ENCODE results near the gene SFSWAP. TPM values are rescaled to one million over a fixed set of nuclear protein-coding genes. Genes with fewer than 3 reads are reported as not detected.

The SFSWAP gene
- total RNA-seq, 1 experiment from 2014 or later: 50.4 TPM

DNA sequence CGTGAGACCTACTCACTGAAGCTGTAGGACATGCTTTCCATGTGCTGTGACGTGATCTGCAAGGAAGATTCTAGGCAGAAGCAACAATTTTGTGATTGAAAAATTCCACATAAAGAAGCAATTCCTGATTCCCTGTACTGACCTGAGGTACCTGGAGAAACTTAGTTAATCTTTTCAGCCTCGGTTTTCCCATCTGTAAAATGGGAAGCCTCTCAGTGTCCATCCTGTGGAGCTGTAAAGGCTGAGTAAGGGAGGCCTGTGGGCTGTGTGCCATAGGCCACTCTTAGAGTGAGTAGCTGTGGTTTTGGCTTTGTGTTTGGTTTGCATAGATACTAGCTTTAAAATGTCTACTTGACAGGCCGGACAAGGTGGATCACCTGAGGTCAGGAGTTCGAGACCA lies 50.7 kb downstream of the SFSWAP start:
- Histone ChIP-seq H3K4me1 (ENCODE audit: control insufficient read depth in 1 of 2, insufficient read depth in 2 of 2, low read length in 2 of 2) (no peaks in the 10 kb centered on the region), H3K27me3 (ENCODE audit: insufficient read depth, low read length) (no peaks in the 10 kb centered on the region), H3K9me3 (ENCODE audit: control insufficient read depth in 1 of 2, insufficient read depth in 1 of 2, low read depth in 1 of 2, low read length in 2 of 2) (no peaks in the 10 kb centered on the region), H2AFZ (ENCODE audit: low read depth, low read length, poor library complexity, severe bottlenecking) (no peak overlapping the region), H3K9ac (ENCODE audit: low read length) (no peak overlapping the region), H3K4me3 (replicated peaks in 1 of 2; ENCODE audit: low read depth in 1 of 2, low read length in 2 of 2) (no peak overlapping the region), H3K9me2 (ENCODE audit: insufficient read depth) (no peaks in the 10 kb centered on the region), H3K4me2 (ENCODE audit: low read length) (no peak overlapping the region), H3K79me2 (ENCODE audit: insufficient read depth, low read length) (peaks cover 9% of the 10 kb centered on the region; the same call in 1 of the 2 replicates), H3K27ac (ENCODE audit: low read depth, low read length) (no peak overlapping the region), H4K20me1 (ENCODE audit: insufficient read depth) (no peaks in the 10 kb centered on the region), H3K36me3 (ENCODE audit: control insufficient read depth in 1 of 2, insufficient read depth in 2 of 2, low read length in 2 of 2) (peaks cover 42 to 43% of the 10 kb centered on the region in 2 experiments)
- intact Hi-C loops (cut with micrococcal nuclease): no loop called here
- ChIA-PET POLR2A (no interaction called here), RAD21 (ENCODE audit: low non-redundant PET in 1 of 2, low total read pairs in 2 of 2, uncharacterized antibody in 2 of 2, unreplicated experiment in 2 of 2) (no interaction called here), CTCF (no interaction called here)
- DNase-seq (ENCODE audit: low read depth, low spot score) (no peak), ATAC-seq (no peak)
- TF ChIP-seq ZFX (IDR thresholded peaks at IDR 0.05) (no peak), ELF1 (IDR thresholded peaks at IDR 0.05; ENCODE audit: borderline replicate concordance, low read depth) (no peak), ZNF274 (IDR thresholded peaks at IDR 0.05; ENCODE audit: low read depth, low read length) (no peak), SIN3A (IDR thresholded peaks at IDR 0.05; ENCODE audit: low read depth) (no peak), POLR2A (IDR thresholded peaks at IDR 0.05; ENCODE audit: borderline replicate concordance, extremely low read depth, insufficient read depth, insufficient read length) (no peak), EGR1 (IDR thresholded peaks at IDR 0.05; ENCODE audit: low read depth) (no peak), YY1 (IDR thresholded peaks at IDR 0.05; ENCODE audit: extremely low read depth, insufficient replicate concordance, low read depth, low read length) (no peak)
- TF ChIP-seq, protein P1, sequence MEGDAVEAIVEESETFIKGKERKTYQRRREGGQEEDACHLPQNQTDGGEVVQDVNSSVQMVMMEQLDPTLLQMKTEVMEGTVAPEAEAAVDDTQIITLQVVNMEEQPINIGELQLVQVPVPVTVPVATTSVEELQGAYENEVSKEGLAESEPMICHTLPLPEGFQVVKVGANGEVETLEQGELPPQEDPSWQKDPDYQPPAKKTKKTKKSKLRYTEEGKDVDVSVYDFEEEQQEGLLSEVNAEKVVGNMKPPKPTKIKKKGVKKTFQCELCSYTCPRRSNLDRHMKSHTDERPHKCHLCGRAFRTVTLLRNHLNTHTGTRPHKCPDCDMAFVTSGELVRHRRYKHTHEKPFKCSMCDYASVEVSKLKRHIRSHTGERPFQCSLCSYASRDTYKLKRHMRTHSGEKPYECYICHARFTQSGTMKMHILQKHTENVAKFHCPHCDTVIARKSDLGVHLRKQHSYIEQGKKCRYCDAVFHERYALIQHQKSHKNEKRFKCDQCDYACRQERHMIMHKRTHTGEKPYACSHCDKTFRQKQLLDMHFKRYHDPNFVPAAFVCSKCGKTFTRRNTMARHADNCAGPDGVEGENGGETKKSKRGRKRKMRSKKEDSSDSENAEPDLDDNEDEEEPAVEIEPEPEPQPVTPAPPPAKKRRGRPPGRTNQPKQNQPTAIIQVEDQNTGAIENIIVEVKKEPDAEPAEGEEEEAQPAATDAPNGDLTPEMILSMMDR (IDR thresholded peaks at IDR 0.05 in 2 of 3, conservative IDR thresholded peaks at IDR 0.05 in 1 of 3; ENCODE audit: borderline replicate concordance in 1 of 3, insufficient read depth in 1 of 3, low read depth in 2 of 3, low read length in 2 of 3): no peak
- BruUV-seq (replicated peaks): no TSS peak

DNA sequence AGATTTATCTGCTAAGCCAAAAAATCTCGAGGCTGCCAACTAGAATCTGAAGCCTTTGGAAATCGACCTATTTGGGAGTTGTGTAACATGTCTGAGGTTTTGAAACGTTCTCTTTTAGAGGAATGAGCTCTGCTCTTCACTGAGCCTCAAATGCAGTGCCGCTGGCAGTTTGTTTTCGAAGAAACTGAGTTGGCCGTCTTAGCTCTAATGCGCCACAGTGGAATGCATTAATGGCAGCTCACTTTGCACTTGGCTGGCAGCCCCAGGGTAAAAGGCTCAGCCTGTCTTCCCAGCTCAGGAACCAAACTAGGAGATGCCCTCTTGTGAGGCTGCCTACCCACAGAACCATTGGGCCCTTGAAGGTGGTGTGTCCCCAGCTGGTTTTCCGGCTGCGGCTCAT lies 53.8 kb downstream of the SFSWAP start:
- no peak overlapping the region for H3K9ac ChIP-seq (ENCODE audit: low read length)
- RAD21 ChIA-PET (ENCODE audit: low non-redundant PET in 1 of 2, low total read pairs in 2 of 2, uncharacterized antibody in 2 of 2, unreplicated experiment in 2 of 2): no interaction called here
- H3K79me2 ChIP-seq (ENCODE audit: insufficient read depth, low read length): peaks cover 9% of the 10 kb centered on the region; the same call in 1 of the 2 replicates
- TF ChIP-seq, protein P2, sequence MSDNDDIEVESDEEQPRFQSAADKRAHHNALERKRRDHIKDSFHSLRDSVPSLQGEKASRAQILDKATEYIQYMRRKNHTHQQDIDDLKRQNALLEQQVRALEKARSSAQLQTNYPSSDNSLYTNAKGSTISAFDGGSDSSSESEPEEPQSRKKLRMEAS (IDR thresholded peaks at IDR 0.05): no peak
- intact Hi-C loops (cut with micrococcal nuclease): no loop called here
- no TSS peak for BruUV-seq (replicated peaks)
- H3K4me2 ChIP-seq (ENCODE audit: low read length): no peak overlapping the region
- POLR2A ChIA-PET: no interaction called here
- no peak overlapping the region for H3K27ac ChIP-seq (ENCODE audit: low read depth, low read length)
- no peak for ATAC-seq
- H3K9me2 ChIP-seq (ENCODE audit: insufficient read depth): no peaks in the 10 kb centered on the region
- CTCF ChIA-PET: interaction anchor here (0.9 kb wide), 1 partner anchor 10 kb away, joined by 4 read pairs; no protein-coding TSS in a partner anchor
- H4K20me1 ChIP-seq (ENCODE audit: insufficient read depth): no peaks in the 10 kb centered on the region
- no peaks in the 10 kb centered on the region for H3K9me3 ChIP-seq (ENCODE audit: control insufficient read depth in 1 of 2, insufficient read depth in 1 of 2, low read depth in 1 of 2, low read length in 2 of 2)
- no peak overlapping the region for H2AFZ ChIP-seq (ENCODE audit: low read depth, low read length, poor library complexity, severe bottlenecking)
- DNase-seq (ENCODE audit: low read depth, low spot score): no peak
- no peaks in the 10 kb centered on the region for H3K4me1 ChIP-seq (ENCODE audit: control insufficient read depth in 1 of 2, insufficient read depth in 2 of 2, low read length in 2 of 2)
- no peaks in the 10 kb centered on the region for H3K27me3 ChIP-seq (ENCODE audit: insufficient read depth, low read length)
- H3K4me3 ChIP-seq (replicated peaks in 1 of 2; ENCODE audit: low read depth in 1 of 2, low read length in 2 of 2): no peak overlapping the region
- H3K36me3 ChIP-seq (ENCODE audit: control insufficient read depth in 1 of 2, insufficient read depth in 2 of 2, low read length in 2 of 2): peaks cover 30 to 37% of the 10 kb centered on the region in 2 experiments; a peak in 3 of 4 replicates
